ENCODE measurements around the gene SGMS2.

DNA sequence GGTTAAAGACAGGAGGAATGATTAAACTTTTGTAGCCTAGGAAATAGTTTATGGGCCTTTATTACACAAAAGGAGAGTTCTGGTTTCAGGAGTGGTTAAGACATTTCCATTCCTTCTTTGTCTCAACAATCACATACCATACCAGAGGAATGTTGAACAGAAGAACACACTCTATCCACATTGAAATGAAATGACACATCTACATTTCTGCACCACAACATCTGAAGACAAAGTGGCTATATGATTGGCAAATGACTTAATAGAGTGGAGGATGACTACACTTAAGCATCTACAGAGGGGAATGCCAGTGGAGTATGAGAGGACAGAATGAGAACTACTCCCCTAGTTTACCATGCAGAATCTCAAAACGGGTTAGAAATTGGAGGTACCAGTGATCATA, 114.6 kb downstream of the SGMS2 start:
- TF ChIP-seq CTCF (IDR thresholded peaks at IDR 0.05; ENCODE audit: low read depth, low read length, missing input control): no peak
- no peak for TF ChIP-seq SP1 (IDR thresholded peaks at IDR 0.05)
- TF ChIP-seq FOXA1 (IDR thresholded peaks at IDR 0.05): no peak
- TF ChIP-seq, protein P1, sequence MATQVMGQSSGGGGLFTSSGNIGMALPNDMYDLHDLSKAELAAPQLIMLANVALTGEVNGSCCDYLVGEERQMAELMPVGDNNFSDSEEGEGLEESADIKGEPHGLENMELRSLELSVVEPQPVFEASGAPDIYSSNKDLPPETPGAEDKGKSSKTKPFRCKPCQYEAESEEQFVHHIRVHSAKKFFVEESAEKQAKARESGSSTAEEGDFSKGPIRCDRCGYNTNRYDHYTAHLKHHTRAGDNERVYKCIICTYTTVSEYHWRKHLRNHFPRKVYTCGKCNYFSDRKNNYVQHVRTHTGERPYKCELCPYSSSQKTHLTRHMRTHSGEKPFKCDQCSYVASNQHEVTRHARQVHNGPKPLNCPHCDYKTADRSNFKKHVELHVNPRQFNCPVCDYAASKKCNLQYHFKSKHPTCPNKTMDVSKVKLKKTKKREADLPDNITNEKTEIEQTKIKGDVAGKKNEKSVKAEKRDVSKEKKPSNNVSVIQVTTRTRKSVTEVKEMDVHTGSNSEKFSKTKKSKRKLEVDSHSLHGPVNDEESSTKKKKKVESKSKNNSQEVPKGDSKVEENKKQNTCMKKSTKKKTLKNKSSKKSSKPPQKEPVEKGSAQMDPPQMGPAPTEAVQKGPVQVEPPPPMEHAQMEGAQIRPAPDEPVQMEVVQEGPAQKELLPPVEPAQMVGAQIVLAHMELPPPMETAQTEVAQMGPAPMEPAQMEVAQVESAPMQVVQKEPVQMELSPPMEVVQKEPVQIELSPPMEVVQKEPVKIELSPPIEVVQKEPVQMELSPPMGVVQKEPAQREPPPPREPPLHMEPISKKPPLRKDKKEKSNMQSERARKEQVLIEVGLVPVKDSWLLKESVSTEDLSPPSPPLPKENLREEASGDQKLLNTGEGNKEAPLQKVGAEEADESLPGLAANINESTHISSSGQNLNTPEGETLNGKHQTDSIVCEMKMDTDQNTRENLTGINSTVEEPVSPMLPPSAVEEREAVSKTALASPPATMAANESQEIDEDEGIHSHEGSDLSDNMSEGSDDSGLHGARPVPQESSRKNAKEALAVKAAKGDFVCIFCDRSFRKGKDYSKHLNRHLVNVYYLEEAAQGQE (IDR thresholded peaks at IDR 0.05): no peak
- TF ChIP-seq JUND (IDR thresholded peaks at IDR 0.05): no peak
- TF ChIP-seq, protein P2, sequence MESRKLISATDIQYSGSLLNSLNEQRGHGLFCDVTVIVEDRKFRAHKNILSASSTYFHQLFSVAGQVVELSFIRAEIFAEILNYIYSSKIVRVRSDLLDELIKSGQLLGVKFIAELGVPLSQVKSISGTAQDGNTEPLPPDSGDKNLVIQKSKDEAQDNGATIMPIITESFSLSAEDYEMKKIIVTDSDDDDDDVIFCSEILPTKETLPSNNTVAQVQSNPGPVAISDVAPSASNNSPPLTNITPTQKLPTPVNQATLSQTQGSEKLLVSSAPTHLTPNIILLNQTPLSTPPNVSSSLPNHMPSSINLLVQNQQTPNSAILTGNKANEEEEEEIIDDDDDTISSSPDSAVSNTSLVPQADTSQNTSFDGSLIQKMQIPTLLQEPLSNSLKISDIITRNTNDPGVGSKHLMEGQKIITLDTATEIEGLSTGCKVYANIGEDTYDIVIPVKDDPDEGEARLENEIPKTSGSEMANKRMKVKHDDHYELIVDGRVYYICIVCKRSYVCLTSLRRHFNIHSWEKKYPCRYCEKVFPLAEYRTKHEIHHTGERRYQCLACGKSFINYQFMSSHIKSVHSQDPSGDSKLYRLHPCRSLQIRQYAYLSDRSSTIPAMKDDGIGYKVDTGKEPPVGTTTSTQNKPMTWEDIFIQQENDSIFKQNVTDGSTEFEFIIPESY (IDR thresholded peaks at IDR 0.05): no peak
- TF ChIP-seq GABPA (IDR thresholded peaks at IDR 0.05 in 1 of 2, conservative IDR thresholded peaks at IDR 0.05 in 1 of 2): no peak
